Astrocyte of the cerebellum (primary cell): Measurements from ENCODE around the gene PRDM1.

Experiments
- DNase-seq: peaks from one replicate; pipeline ENCODE4 v3.0.0-alpha.2; 2011; ENCODE audit warnings: low read depth
- H3K4me3 ChIP-seq: 2 replicates; pipeline ENCODE4 v1.5.1; 2011; ENCODE audit warnings: mild to moderate bottlenecking, low read depth, low read length, moderate library complexity
- CTCF ChIP-seq: IDR thresholded peaks from 2 replicates; pipeline ENCODE4 v1.5.1; 2012; ENCODE audit warnings: low read length, low read depth, moderate library complexity, mild to moderate bottlenecking; ENCODE audit errors: missing control alignments
- in situ Hi-C: cut with HindIII; loops from 2 replicates; pipeline ENCODE4 v1.10.0; 2017; ENCODE audit warnings: low sequenced_read_pairs

Gene PRDM1

GRCh38 chr6:106085984-106086813, at the start of gene PRDM1:
Gene PRDM1, plus strand, starts transcription at chr6:106086336. Its CDS starts 218 bp downstream, at chr6:106086554.
- in situ Hi-C loops = no loop called here
- DNase-seq = no peak

GRCh38 chr6:106037060-106037459, 49.1 kb upstream of the PRDM1 start:
- no peak overlapping the region for H3K4me3 ChIP-seq
- in situ Hi-C loops = no loop called here
- no peak for TF ChIP-seq CTCF
- DNase-seq = peak; percentile 16

More at GRCh38 chr6:106085984-106086813, at the start of gene PRDM1:
- TF ChIP-seq CTCF = no peak
- H3K4me3 ChIP-seq = peak within 1 kb of the TSS; percentile 67

GRCh38 chr6:106039897-106040592, 46.1 kb upstream of the PRDM1 start:
- no peak overlapping the region for H3K4me3 ChIP-seq
- DNase-seq = no peak
- in situ Hi-C loops = no loop called here
- TF ChIP-seq CTCF = no peak

DNA sequence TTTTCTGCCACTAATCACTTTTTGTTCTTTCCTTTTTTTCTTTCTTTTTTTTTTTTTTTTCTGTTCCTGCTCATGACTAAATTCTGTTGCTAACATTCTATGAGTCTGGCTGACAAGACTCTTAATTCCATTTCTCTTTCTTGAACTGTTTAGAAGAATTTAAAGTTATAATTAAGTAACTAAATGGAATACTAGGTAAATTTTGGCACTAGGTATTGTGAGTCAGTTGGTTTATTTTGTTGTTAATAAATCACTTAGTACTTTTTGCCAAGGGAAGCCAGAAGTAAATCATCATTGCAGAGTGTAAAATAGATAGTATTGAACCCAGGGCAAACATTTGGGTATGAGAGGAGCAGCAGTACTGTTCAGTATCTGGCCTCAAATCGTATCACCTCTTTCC, 42.0 kb upstream of the PRDM1 start:
- in situ Hi-C loops = no loop called here
- no peak for TF ChIP-seq CTCF
- no peak for DNase-seq
- no peak overlapping the region for H3K4me3 ChIP-seq

DNA sequence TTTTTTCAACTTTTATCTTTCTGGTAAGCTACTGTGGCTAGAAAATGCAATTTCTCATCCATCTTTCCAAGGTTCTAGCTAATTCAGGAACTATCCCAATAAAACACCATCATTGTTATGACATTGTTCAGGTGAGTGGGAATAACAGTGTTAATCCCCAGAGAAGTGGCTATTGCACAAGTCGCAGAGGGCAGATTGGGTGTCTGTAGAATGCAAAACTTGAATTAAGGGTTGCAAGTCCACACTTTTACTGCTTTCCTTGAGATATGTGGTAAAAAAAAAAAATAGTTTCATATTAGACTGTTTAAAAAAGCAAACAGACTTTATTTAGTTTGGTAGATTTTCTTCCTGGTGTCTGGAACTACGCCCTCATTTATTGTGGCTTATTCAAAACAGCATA, 41.1 kb upstream of the PRDM1 start:
- TF ChIP-seq CTCF = no peak
- no peak for DNase-seq
- no peak overlapping the region for H3K4me3 ChIP-seq
- in situ Hi-C loops = no loop called here

DNA sequence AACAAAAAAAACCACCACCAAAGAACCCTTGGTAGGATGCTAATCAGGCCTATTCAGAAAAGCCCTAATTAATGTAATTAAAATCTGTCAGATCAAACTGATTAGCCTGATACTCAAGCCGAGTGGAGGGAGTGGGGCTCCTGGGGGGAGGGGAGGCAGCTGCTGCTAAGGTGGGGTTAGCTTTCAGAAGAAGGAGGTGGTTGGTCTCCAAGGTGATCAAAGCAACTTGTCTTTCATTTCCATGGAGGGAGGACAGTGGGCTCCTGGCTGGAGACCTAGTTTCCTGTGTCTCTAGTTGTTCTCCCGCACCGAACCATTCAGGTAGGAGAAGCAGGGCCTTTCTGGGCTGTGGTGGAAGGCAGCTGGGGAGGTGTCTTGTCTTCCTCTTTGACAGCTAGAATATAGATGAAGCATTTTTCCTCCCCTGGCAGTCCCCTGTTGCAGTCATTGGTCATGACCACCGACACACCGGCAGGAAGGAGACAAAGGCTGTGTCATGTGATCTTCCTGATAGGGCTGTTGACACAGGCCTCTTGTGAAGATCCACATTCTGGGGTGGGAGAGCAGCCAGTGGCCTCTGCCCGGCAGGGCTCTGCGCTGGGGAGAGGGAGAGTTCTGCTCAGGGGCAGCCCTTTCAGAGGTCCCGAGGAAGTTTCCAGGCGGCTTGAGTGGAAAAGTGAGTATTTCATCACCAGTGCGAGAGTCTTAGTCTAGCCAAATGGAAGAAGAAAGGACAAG, 39.9 kb upstream of the PRDM1 start:
- no peak overlapping the region for H3K4me3 ChIP-seq
- TF ChIP-seq CTCF = no peak
- no peak for DNase-seq
- in situ Hi-C loops = no loop called here
